GM23338 (cell line): ENCODE results near the gene FBN3.

Experiments used
- CREB1 ChIP-seq: fragments of 250-450 bp; sonication (Bioruptor Pico); IDR thresholded peaks from 2 replicates; pipeline ENCODE4 v1.5.0; 2020; ENCODE audit warnings: low read depth, mild to moderate bottlenecking, moderate library complexity
- EZH2 ChIP-seq: fragments of 200-600 bp; sonication (generic); IDR thresholded peaks from one replicate; pipeline ENCODE4 v1.8.0; 2017; ENCODE audit warnings: antibody characterized with exemption, mild to moderate bottlenecking, low read depth; ENCODE audit not compliant: unreplicated experiment
- EZH2phosphoT487 ChIP-seq: fragments of 200-600 bp; sonication (generic); IDR thresholded peaks from one replicate; pipeline ENCODE4 v1.8.1; 2018; ENCODE audit warnings: antibody characterized with exemption; ENCODE audit not compliant: unreplicated experiment
- JUNB ChIP-seq: IDR thresholded peaks from one replicate; pipeline ENCODE4 v1.6.1; 2016; ENCODE audit warnings: antibody characterized with exemption; ENCODE audit not compliant: unreplicated experiment
- POLR2AphosphoS5 ChIP-seq: IDR thresholded peaks from 2 replicates; pipeline ENCODE4 v1.6.1; 2016; ENCODE audit warnings: antibody characterized with exemption, low read depth
- STAT1 ChIP-seq: IDR thresholded peaks from one replicate; pipeline ENCODE4 v1.6.1; 2016; ENCODE audit warnings: antibody characterized with exemption; ENCODE audit not compliant: unreplicated experiment
- ZNF331 ChIP-seq: fragments of 250-450 bp; sonication (Bioruptor Pico); IDR thresholded peaks from 2 replicates; pipeline ENCODE4 v1.5.0; 2020; ENCODE audit warnings: low read depth, mild to moderate bottlenecking, moderate library complexity
- TF ChIP-seq, protein P1 (sequence below), 2 experiments: fragments of 200-600 bp in 1 of 2; sonication (generic) in 1 of 2; conservative IDR thresholded peaks; 2 replicates each; pipeline versions ENCODE4 v1.5.1 to v1.6.1; 2016 to 2017; ENCODE audit warnings: antibody characterized with exemption in 2 of 2, low read depth in 2 of 2, mild to moderate bottlenecking in 2 of 2, moderate library complexity in 1 of 2
- TF ChIP-seq, protein P2 (sequence below): IDR thresholded peaks from one replicate; pipeline ENCODE4 v1.6.1; 2018; ENCODE audit warnings: antibody characterized with exemption; ENCODE audit not compliant: unreplicated experiment
- TF ChIP-seq, protein P3 (sequence below): IDR thresholded peaks from 2 replicates; pipeline ENCODE4 v1.6.1; 2016; ENCODE audit warnings: antibody characterized with exemption

DNA sequence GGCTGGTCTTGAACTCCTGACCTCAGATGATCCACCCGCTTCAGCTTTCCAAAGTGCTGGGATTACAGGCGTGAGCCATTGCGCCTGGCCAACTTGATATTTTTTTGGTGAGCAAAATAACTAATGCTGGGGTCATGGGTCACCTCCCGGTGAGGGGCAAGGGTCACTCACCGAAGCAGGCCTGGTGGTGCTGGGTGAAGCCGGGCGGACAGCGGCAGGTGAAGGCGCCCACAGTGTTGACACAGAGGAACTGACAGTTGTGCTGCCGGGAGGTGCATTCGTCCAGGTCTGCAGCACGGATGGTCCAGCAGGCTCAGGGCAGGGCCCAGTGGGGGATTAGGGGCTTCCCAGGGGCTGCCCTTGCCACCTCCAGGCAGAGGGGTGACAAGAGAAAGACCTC is 68.6 kb downstream of the FBN3 start:
- TF ChIP-seq STAT1 = no peak
- no peak for TF ChIP-seq POLR2AphosphoS5
- TF ChIP-seq, protein P1, sequence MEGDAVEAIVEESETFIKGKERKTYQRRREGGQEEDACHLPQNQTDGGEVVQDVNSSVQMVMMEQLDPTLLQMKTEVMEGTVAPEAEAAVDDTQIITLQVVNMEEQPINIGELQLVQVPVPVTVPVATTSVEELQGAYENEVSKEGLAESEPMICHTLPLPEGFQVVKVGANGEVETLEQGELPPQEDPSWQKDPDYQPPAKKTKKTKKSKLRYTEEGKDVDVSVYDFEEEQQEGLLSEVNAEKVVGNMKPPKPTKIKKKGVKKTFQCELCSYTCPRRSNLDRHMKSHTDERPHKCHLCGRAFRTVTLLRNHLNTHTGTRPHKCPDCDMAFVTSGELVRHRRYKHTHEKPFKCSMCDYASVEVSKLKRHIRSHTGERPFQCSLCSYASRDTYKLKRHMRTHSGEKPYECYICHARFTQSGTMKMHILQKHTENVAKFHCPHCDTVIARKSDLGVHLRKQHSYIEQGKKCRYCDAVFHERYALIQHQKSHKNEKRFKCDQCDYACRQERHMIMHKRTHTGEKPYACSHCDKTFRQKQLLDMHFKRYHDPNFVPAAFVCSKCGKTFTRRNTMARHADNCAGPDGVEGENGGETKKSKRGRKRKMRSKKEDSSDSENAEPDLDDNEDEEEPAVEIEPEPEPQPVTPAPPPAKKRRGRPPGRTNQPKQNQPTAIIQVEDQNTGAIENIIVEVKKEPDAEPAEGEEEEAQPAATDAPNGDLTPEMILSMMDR (conservative IDR thresholded peaks at IDR 0.05; ENCODE audit: low read depth in 2 of 2) = no peak
- TF ChIP-seq EZH2phosphoT487 = no peak
- no peak for TF ChIP-seq EZH2
- TF ChIP-seq CREB1 (CRISPR knock-in tag) = no peak
- TF ChIP-seq, protein P2, sequence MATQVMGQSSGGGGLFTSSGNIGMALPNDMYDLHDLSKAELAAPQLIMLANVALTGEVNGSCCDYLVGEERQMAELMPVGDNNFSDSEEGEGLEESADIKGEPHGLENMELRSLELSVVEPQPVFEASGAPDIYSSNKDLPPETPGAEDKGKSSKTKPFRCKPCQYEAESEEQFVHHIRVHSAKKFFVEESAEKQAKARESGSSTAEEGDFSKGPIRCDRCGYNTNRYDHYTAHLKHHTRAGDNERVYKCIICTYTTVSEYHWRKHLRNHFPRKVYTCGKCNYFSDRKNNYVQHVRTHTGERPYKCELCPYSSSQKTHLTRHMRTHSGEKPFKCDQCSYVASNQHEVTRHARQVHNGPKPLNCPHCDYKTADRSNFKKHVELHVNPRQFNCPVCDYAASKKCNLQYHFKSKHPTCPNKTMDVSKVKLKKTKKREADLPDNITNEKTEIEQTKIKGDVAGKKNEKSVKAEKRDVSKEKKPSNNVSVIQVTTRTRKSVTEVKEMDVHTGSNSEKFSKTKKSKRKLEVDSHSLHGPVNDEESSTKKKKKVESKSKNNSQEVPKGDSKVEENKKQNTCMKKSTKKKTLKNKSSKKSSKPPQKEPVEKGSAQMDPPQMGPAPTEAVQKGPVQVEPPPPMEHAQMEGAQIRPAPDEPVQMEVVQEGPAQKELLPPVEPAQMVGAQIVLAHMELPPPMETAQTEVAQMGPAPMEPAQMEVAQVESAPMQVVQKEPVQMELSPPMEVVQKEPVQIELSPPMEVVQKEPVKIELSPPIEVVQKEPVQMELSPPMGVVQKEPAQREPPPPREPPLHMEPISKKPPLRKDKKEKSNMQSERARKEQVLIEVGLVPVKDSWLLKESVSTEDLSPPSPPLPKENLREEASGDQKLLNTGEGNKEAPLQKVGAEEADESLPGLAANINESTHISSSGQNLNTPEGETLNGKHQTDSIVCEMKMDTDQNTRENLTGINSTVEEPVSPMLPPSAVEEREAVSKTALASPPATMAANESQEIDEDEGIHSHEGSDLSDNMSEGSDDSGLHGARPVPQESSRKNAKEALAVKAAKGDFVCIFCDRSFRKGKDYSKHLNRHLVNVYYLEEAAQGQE = no peak
- TF ChIP-seq, protein P3, sequence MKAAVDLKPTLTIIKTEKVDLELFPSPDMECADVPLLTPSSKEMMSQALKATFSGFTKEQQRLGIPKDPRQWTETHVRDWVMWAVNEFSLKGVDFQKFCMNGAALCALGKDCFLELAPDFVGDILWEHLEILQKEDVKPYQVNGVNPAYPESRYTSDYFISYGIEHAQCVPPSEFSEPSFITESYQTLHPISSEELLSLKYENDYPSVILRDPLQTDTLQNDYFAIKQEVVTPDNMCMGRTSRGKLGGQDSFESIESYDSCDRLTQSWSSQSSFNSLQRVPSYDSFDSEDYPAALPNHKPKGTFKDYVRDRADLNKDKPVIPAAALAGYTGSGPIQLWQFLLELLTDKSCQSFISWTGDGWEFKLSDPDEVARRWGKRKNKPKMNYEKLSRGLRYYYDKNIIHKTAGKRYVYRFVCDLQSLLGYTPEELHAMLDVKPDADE = no peak
- no peak for TF ChIP-seq JUNB
- TF ChIP-seq ZNF331 (CRISPR knock-in tag) = no peak
